Progenitor cell of endocrine pancreas (in vitro differentiated cells): Measurements from ENCODE around the gene SCN8A. TPM values are rescaled to one million over a fixed set of nuclear protein-coding genes. Genes with fewer than 3 reads are reported as not detected.

Experiments
- DNase-seq: peaks from one replicate; pipeline ENCODE4 v3.0.0; 2021; ENCODE audit warnings: low spot score; ENCODE audit not compliant: unreplicated experiment
- H3K27ac Mint-ChIP-seq: 2 replicates; pipeline ENCODE4 v1.8.0; 2021; ENCODE audit warnings: mild to moderate bottlenecking, moderate library complexity, mixed read lengths
- H3K27me3 Mint-ChIP-seq: 2 replicates; pipeline ENCODE4 v1.8.0; 2021; ENCODE audit warnings: mixed read lengths
- H3K36me3 Mint-ChIP-seq: 2 replicates; pipeline ENCODE4 v1.8.0; 2022; ENCODE audit warnings: mixed read lengths; ENCODE audit not compliant: insufficient read depth
- H3K4me1 Mint-ChIP-seq: 2 replicates; pipeline ENCODE4 v1.8.0; 2021; ENCODE audit warnings: low read depth, mixed read lengths
- H3K4me3 Mint-ChIP-seq: 2 replicates; pipeline ENCODE4 v1.8.0; 2021; ENCODE audit warnings: low read depth, mild to moderate bottlenecking, moderate library complexity, mixed read lengths
- H3K9me3 Mint-ChIP-seq: 2 replicates; pipeline ENCODE4 v1.8.0; 2021; ENCODE audit warnings: low read depth, mixed read lengths
- CTCF ChIP-seq: fragments of 200-600 bp; sonication (generic); IDR thresholded peaks from one replicate; pipeline ENCODE4 v1.5.0; 2021; ENCODE audit warnings: antibody characterized with exemption, mild to moderate bottlenecking; ENCODE audit not compliant: unreplicated experiment
- total RNA-seq: library from RNA; stranded (reverse); gene quantifications from 2 replicates; pipeline ENCODE4 v1.2.1, GENCODE V29; 2021

The SCN8A gene
- total RNA-seq, 1 donor from 2014 or later: 9.8 TPM

- H3K27me3 Mint-ChIP-seq: no peaks in the 10 kb centered on the region
- H3K4me3 Mint-ChIP-seq: no peak overlapping the region
- no peak for TF ChIP-seq CTCF
Measured at GRCh38 chr12:51620448-51620847, 29.4 kb downstream of the SCN8A start.

GRCh38 chr12:51621156-51621922 is 30.3 kb downstream of the SCN8A start:
- Mint-ChIP-seq H3K9me3 (peaks cover 4% of the 10 kb centered on the region), H3K27ac (no peak overlapping the region), H3K4me1 (peaks cover 9% of the 10 kb centered on the region), H3K27me3 (no peaks in the 10 kb centered on the region), H3K36me3 (no peaks in the 10 kb centered on the region), H3K4me3 (no peak overlapping the region)
- TF ChIP-seq CTCF: no peak
- DNase-seq: no peak

More at GRCh38 chr12:51620448-51620847, 29.4 kb downstream of the SCN8A start:
- Mint-ChIP-seq H3K27ac (no peak overlapping the region), H3K36me3 (no peaks in the 10 kb centered on the region), H3K9me3 (peaks cover 4% of the 10 kb centered on the region), H3K4me1 (peaks cover under 1% of the 10 kb centered on the region)
- DNase-seq: no peak

- H3K27me3 Mint-ChIP-seq: no peaks in the 10 kb centered on the region
- no peaks in the 10 kb centered on the region for H3K36me3 Mint-ChIP-seq
- no peak overlapping the region for H3K27ac Mint-ChIP-seq
- no peak for DNase-seq
- no peak for TF ChIP-seq CTCF
- no peaks in the 10 kb centered on the region for H3K9me3 Mint-ChIP-seq
- H3K4me3 Mint-ChIP-seq: no peak overlapping the region
- peaks cover 10% of the 10 kb centered on the region for H3K4me1 Mint-ChIP-seq
Measured at GRCh38 chr12:51622564-51622963, 31.5 kb downstream of the SCN8A start.

- no peak for DNase-seq
- Mint-ChIP-seq H3K4me3 (no peak overlapping the region), H3K36me3 (no peaks in the 10 kb centered on the region), H3K27me3 (no peaks in the 10 kb centered on the region), H3K4me1 (peaks cover 10% of the 10 kb centered on the region), H3K27ac (no peak overlapping the region), H3K9me3 (no peaks in the 10 kb centered on the region)
- TF ChIP-seq CTCF: no peak
Measured at GRCh38 chr12:51625370-51625769, 34.3 kb downstream of the SCN8A start.

- DNase-seq: no peak
- no peak overlapping the region for H3K27ac Mint-ChIP-seq
- no peak for TF ChIP-seq CTCF
- H3K9me3 Mint-ChIP-seq: no peaks in the 10 kb centered on the region
- no peaks in the 10 kb centered on the region for H3K27me3 Mint-ChIP-seq
- peaks cover 10% of the 10 kb centered on the region for H3K4me1 Mint-ChIP-seq
- no peak overlapping the region for H3K4me3 Mint-ChIP-seq
- no peaks in the 10 kb centered on the region for H3K36me3 Mint-ChIP-seq
Measured at GRCh38 chr12:51626115-51626514, 35.1 kb downstream of the SCN8A start.
